GM08714 (cell line): ENCODE data around the gene FAM241A.
"Not testable (repeated sequence)": the region's sequence is repeated elsewhere in the genome, so short reads cannot be mapped to it uniquely, and the experiment has no call there.

ENCODE experiments used
- H3K4me3 ChIP-seq: fragments of 200-500 bp; sonication (Bioruptor generic); 2 replicates; pipeline ENCODE4 v1.5.1; 2014; ENCODE audit warnings: mild to moderate bottlenecking, low read length, inconsistent platforms
- ZNF274 ChIP-seq: IDR thresholded peaks from 2 replicates; pipeline ENCODE4 v1.6.1; 2012; ENCODE audit warnings: mild to moderate bottlenecking, low read depth, low read length

The FAM241A gene

DNA sequence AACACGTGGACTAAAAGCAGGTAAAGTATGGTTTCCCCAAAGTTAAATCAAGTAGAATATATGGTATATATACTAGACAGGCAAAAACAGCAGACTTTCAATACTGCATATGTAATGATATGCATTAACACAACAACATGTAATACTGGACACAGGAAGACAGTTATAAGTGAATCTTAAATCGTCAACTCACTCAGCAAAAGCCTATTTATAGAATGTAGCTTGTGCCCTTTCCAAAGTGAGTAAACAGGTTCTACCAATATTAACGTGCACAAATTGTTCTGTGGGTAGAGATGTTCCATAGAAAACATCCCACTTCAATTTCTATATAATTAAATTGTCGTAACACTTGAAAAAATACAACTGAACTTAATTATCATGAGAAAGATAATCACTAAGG lies 30.6 kb downstream of the FAM241A start:
- TF ChIP-seq ZNF274: no peak
- no peak overlapping the region for H3K4me3 ChIP-seq

DNA sequence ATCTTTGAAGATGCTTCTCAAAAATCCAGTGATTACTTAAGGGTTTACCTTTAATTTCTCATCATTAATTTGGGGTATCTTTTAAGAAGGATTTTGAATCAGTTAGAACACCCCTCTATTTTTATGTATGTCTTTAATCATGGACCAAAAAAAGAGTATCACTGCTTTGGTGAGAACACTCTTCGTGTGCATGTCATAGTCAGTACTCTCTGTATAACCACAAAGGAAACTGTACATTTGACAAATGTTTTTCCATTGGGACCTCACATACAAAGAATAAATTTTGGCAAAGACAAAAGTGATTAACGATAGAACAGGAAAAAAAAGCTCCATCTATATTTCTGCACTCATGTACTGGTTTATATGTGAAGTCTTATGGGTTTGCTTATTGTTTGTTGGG lies 31.3 kb downstream of the FAM241A start:
- H3K4me3 ChIP-seq: no peak overlapping the region
- no peak for TF ChIP-seq ZNF274

DNA sequence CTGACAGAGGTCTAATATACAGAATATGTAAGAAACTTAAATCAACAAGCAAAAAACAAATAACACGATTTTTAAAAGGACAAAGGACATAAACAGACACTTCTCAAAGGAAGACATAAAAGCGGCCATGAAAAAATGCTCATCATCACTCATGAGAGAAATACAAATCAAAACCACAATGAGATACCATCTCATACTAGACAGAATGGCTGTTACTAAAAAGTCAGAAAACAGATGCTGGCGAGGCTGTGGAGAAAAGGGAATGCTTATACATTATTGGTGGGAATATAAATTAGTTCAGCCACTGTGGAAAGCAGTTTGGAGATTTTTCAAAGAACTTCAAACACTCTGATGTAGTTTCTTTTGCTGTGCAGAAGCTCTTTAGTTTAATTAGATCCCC lies 33.5 kb downstream of the FAM241A start:
- not testable (repeated sequence) for H3K4me3 ChIP-seq

DNA sequence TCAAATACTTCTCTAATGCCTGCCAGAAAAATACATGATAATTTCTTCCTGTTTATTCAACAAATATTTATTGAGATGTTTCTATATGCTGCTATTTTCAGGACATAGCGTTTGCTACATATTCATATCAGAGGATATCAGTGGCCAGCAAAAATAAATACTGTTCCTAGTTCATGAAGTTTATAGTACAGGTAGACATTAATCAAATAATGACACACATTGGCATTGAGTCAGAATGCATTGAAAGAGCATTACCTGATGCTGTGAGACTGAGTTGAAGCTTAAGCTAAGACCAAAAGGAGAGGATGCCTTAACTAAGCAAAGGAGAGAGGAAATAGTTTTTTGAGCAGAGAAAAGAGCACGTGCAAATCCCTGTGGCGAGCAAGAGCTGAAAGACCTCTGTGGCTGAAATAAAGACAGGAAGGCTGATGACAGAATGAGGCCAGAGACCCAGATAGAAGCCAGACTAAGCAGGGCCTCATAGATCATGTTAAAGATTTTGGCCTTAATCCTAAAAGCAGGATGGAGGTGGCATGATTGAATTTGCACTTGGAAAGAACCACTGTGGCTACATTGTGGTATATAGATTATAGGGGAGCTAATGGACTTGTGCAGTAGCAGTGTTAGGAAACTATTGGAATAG lies 36.2 kb downstream of the FAM241A start:
- no peak for TF ChIP-seq ZNF274
- no peak overlapping the region for H3K4me3 ChIP-seq

DNA sequence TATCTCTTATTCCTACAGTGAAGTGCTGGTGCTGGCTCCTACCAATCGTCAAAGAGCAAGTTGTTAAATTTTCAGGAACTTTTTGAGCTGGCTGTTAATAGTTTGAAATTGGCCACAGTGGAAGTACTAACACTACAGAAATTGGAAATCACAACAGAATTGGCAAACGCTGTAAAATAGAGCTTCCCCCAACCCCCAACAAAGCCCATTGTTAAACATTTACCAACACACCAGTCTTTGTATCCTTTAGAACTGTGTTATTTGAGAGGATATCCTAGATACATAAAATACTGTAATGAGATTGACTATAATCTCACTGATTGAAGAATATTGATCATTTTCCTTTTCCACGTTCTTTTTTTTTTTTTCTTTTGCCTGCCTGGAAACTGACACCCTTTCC lies 37.4 kb downstream of the FAM241A start:
- TF ChIP-seq ZNF274: no peak
- H3K4me3 ChIP-seq: no peak overlapping the region

DNA sequence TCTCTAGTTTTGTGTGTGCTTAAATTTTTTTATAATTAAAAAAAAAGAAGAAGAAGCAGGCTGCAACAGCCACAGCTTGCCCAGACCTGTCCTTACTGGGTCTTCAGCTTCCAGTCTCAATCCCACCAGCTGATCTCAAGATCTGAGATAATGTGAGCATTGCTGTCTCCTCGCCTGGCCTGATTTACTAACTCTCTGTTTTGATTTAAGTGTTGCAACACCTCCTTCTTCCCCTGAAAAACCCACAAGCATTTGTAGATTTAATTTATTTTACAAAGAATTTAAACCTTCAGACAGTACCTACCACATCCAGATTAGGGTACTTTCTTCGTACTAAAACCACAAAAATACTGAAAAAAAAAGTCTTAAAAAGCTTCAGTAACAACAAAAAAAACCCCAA lies 38.0 kb downstream of the FAM241A start:
- no peak overlapping the region for H3K4me3 ChIP-seq
- no peak for TF ChIP-seq ZNF274

DNA sequence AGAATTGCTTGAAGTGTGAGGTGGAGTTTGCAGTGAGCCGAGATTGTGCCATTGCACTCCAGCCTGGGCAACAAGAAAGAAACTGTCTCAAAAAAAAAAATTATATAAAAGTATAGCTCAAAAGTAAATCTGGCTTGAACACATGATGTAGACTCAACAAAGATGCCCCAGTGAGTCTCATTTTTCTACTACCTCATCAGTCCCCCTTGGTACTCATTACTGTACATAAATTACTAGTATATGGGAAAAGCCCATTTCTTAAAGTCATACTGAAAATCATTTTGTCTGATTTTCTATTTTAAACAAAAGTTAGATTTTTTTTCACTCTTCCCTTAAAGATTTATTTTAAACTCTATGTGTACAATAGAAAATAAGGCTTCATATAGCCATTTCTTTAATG lies 39.2 kb downstream of the FAM241A start:
- TF ChIP-seq ZNF274: no peak
- H3K4me3 ChIP-seq: no peak overlapping the region

DNA sequence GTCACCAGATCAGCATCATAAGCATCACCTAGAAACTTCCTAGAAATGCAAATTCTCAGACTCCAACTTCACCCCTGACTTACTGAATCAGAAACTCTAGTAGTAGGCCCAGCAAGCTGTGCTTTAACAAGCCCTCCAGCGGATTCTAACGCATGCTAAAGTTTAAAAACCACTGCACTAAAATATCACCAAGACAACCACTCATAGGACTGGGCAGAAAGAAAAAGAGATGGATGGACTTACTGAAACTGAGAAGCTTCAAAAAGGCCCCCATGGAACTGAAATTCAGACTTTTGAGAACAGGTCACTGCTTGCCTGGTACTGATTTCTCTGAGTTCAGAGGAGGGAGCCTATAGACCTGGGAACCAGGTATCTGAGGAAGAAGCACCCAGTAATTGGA lies 40.1 kb downstream of the FAM241A start:
- H3K4me3 ChIP-seq: no peak overlapping the region
- TF ChIP-seq ZNF274: no peak

DNA sequence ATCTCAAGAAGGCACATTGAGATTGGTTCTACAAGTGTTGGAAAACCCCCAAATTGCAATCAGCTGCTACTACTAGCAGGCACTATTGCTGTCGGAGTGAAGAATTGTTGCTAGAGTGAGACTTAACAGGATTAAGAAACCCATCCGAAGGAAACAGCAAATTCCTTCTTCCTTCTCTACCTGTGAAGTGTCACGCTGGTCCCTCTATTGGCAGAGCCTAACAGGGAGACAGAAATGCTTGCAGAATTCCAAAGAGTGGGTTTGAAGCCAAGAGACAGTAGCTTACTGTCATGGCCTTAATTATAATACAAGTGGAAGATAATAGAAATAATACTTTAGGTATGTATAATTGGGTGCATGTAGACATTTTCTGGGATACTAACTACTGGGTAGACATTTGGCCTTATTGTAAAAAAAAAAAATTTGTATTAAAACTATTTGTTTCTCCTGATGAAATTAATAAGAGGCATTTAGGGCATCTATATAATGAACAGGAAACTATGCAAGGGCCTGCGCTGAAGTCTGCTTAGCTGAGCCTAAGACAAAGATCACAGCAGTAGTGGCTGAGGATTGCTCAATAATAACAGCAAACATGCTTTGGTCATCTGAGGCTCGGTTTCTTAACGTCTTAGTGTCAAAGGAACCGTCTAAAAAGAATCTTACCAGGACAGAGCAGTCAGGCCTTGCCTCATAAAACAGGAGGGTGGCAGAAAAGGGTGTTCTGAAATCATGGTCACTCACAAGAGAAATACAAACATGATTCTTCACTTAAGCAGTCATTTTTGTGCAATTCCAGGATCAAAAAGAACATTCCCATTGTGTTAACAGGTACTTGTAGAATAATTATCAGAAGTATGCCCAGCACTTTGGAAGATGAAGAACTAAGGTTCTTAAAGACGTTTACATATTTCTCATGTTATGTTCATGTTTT lies 40.8 kb downstream of the FAM241A start:
- no peak for TF ChIP-seq ZNF274
- H3K4me3 ChIP-seq: no peak overlapping the region

DNA sequence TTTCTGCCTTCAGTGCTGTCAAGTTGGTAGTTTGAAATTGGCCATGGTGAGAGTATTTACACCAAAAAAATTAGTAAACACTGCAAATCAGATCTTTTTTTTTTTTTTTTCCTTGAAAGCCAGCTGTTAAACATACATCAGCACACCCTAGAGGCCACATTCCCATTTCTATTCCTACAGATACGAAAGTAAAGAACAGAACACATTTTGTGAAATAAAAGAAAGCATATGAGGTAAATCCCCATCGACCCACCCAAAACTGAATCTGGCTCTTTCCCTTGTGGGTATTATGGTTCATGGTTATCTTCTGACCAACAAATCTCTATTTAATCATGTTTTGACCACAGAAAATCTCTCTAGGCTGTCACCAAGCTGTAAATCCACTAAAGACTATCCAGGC lies 44.5 kb downstream of the FAM241A start:
- H3K4me3 ChIP-seq: no peak overlapping the region
- no peak for TF ChIP-seq ZNF274

DNA sequence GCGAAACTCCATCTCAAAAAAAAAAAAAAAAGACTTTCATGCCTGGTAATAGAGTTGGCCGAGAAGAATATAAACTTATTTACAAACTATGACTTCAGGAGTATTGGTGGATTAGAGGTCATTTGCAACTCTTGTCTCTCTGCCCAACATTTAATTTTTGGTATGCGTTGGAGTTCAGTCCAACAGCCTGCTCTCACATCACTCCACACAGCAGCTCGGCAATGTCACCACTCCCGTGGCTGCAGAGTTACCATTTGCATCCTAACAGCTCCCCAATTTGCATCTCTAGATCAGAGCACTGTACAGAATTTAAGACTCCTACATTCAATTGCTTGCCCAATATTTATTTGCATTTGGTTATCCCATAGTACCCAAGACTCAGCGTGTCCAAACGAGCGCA lies 45.4 kb downstream of the FAM241A start:
- no peak for TF ChIP-seq ZNF274

DNA sequence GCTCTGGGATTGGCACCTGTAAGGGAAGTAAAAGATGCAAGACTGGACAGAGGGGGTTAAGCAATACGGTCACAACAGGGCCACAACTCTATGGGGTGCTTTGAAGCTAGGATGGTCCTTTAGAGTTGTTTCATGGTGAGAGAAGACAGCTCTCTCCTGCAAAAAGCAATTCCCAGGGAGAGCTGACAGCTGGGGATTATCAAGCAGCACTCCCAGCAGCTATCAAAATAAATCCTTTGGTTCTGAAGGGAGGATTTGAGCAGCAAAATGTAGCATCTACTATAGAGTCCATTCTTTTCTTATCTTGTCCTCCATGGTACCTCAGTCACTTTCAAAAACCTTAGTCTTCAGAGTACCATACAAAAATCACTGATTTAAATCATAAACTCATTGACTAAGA lies 51.2 kb downstream of the FAM241A start:
- no peak overlapping the region for H3K4me3 ChIP-seq
- no peak for TF ChIP-seq ZNF274

More for the DNA sequence above, 45.4 kb downstream of the FAM241A start:
- no peak overlapping the region for H3K4me3 ChIP-seq

DNA sequence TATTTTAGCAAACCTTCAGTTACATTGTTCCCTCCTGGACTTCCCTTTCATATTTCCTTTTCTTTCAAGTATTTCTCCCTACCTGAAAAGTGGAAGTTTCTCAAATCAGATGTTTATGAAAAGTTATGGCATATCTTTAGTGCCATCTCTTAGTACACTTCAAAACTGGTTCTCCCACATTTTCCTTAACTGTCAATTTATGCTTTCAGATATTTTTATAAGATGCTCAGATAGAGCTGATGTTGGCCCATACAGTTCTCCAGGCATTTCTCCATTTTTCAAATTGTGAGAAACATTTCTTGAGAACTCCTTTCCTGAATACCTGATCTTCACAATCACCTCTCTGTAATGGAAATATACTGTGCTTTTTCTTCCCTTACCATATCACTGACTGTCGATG lies 53.8 kb downstream of the FAM241A start:
- no peak for TF ChIP-seq ZNF274
- H3K4me3 ChIP-seq: no peak overlapping the region

DNA sequence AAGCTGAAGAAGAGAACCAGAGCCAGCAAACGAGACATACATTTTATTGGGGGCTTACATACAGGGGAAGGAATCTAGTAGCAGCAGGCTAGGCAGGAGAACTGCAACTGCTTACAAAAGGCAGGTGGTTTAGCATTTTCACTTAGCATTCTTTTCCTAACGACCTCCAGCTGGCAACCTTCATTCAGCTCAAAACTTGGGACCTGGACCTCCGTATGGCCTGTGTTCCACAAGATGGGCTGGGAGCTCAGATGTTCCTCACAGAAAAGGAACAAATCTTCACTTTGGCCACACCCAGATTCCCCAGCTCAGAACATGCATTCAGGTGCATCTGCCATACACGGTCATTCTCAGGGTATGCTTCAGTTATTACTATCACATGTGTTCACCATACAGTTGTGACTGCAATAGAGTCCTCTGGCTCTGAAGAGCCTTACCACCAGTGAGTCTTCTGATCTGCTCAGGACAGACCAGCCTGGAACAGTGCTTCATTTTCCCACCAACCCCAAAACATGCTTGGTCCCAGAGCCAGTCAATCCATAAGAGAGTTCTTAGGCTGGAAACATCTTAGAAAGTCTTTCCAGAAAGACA lies 56.8 kb downstream of the FAM241A start:
- no peak overlapping the region for H3K4me3 ChIP-seq
- no peak for TF ChIP-seq ZNF274

DNA sequence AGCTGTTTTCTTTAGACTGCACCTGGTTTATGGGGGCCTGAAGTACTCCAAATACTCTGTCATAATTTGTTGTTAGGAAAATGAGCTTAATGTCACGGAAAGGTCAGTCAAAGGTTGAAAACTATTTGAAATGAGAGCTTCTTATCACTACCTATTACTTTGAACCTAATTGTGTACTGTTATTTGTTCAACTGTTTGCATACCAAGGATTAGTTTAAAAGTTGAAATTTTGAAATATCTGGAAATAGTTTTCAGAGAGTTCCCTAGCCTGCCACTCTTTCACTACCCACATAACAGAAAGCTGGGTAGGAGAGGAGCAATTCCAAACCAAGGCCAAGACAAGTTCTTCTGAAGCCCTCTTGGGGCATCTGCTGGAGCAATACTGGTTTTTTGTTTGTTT lies 58.3 kb downstream of the FAM241A start:
- TF ChIP-seq ZNF274: no peak
- no peak overlapping the region for H3K4me3 ChIP-seq
